K562 treated with DMSO at 1 percent for 4 hours (cell line): ENCODE measurements around the gene COX7C. TPM values are rescaled to one million over a fixed set of nuclear protein-coding genes. Genes with fewer than 3 reads are reported as not detected.

ENCODE experiments used
- total RNA-seq: library from RNA; unstranded; fragments of 300-600 nt; gene quantifications from 2 replicates; pipeline ENCODE4 v1.2.3, GENCODE V29; 2022; ENCODE audit not compliant: insufficient read depth

Gene COX7C, protein sequence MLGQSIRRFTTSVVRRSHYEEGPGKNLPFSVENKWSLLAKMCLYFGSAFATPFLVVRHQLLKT
- 730 TPM in 2 replicates for total RNA-seq

DNA sequence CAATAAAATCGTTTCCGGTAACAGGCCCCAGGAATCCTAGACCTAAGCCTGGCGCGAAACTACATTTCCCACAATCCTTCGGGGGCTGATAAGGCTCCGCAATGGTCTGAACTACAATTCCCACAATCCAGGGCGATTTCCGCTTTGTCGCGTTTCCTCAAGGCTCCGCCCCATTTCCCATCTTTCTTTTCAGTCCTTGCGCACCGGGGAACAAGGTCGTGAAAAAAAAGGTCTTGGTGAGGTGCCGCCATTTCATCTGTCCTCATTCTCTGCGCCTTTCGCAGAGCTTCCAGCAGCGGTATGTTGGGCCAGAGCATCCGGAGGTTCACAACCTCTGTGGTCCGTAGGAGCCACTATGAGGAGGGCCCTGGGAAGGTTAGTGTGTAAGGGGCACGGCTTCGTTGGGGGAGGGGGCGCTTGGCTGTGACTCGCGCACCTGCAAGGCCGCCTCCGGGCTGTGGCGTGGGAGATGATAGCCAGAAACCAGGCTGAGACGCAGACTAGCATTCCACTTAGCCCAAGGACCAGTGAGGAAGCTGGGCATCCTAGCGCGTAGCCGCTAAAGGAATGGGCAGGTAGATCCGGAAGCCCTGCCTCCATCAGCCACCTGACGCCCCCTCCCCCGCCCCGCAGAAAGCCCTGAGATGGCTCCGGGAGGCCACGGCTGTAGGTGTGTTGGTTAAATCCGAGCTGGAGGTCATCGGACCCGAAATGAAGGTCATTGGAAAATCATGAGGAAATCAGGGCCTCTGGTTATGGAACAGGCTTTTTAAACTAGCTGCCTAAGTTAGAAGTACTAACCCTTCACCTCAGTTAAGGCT is at the start of gene COX7C:
TSS of gene COX7C (plus strand) at position 186 of the 821 bp plus-strand sequence. CDS start at position 301, 115 bp downstream.

